ENCODE results near the gene THADA. TPM values are rescaled to one million over a fixed set of nuclear protein-coding genes. Genes with fewer than 3 reads are reported as not detected.

THADA gene
- total RNA-seq, 4 donors from 2014 or later = 49.9 to 90.2 (median 65.2) TPM

- WGBS, 2 donors = 81 to 84% methylated on average over 2 of the region's 2 CpGs
- TF ChIP-seq POLR2A (IDR thresholded peaks at IDR 0.05) = no peak
- TF ChIP-seq, protein P1, sequence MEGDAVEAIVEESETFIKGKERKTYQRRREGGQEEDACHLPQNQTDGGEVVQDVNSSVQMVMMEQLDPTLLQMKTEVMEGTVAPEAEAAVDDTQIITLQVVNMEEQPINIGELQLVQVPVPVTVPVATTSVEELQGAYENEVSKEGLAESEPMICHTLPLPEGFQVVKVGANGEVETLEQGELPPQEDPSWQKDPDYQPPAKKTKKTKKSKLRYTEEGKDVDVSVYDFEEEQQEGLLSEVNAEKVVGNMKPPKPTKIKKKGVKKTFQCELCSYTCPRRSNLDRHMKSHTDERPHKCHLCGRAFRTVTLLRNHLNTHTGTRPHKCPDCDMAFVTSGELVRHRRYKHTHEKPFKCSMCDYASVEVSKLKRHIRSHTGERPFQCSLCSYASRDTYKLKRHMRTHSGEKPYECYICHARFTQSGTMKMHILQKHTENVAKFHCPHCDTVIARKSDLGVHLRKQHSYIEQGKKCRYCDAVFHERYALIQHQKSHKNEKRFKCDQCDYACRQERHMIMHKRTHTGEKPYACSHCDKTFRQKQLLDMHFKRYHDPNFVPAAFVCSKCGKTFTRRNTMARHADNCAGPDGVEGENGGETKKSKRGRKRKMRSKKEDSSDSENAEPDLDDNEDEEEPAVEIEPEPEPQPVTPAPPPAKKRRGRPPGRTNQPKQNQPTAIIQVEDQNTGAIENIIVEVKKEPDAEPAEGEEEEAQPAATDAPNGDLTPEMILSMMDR (IDR thresholded peaks at IDR 0.05) = no peak
These were observed 288.8 kb downstream of the THADA start for GRCh38 chr2:43307046-43307445.

GRCh38 chr2:43306197-43306596, 289.6 kb downstream of the THADA start:
- intact Hi-C loops (cut with DNase I) = no loop called here
- peak overlapping the region; percentile 84 to 91 (median 90) for H3K27ac ChIP-seq
- 98 to 99% methylated on average over 5 of the region's 5 CpGs for WGBS, 2 donors

More at GRCh38 chr2:43307046-43307445, 288.8 kb downstream of the THADA start:
- intact Hi-C loops (cut with DNase I) = no loop called here
- Histone ChIP-seq H3K36me3 (no peaks in the 10 kb centered on the region), H3K27me3 (no peaks in the 10 kb centered on the region), H3K27ac (peak overlapping the region; percentile 84 to 91 (median 90)), H3K9me3 (no peaks in the 10 kb centered on the region), H3K4me1 (peaks cover 42 to 69% of the 10 kb centered on the region in 2 donors), H3K4me3 (replicated peaks in 1 of 3) (no peak overlapping the region)
- no peak for DNase-seq

DNA sequence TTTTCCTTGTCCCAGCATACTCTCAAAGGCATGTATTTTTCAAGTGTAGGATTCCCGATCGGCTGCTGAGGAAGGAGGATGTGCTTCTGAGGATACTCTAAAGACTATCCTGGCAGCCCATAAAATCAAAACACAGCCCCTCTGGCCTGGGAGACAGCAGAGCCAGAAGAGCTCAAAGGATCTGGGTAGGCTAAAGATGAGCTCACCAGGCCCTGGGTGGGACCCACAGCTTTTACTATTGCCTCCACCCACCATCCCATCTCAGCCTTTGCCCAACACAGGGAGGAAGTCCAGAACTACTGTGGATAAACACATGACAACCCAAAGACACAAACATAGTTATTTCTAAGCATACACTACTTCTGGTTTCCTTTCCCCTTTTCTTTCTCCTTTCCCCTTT, 290.3 kb downstream of the THADA start:
- DNase-seq = no peak
- H3K36me3 ChIP-seq = no peaks in the 10 kb centered on the region
- no peaks in the 10 kb centered on the region for H3K9me3 ChIP-seq
- intact Hi-C loops (cut with DNase I) = no loop called here
- TF ChIP-seq, protein P1 (IDR thresholded peaks at IDR 0.05) = no peak
- TF ChIP-seq POLR2A (IDR thresholded peaks at IDR 0.05) = no peak
- WGBS, 2 donors = 63 to 80% methylated on average over 2 of the region's 2 CpGs
- peak overlapping the region; percentile 84 to 91 (median 90) for H3K27ac ChIP-seq
- no peak overlapping the region for H3K4me3 ChIP-seq (replicated peaks in 1 of 3)
- no peaks in the 10 kb centered on the region for H3K27me3 ChIP-seq
- H3K4me1 ChIP-seq = peaks cover 40 to 68% of the 10 kb centered on the region in 2 donors

More at GRCh38 chr2:43306197-43306596, 289.6 kb downstream of the THADA start:
- H3K4me1 ChIP-seq = peaks cover 44 to 70% of the 10 kb centered on the region in 2 donors
- TF ChIP-seq POLR2A (IDR thresholded peaks at IDR 0.05) = no peak
- TF ChIP-seq, protein P1 (IDR thresholded peaks at IDR 0.05) = no peak
- no peak for DNase-seq
- H3K9me3 ChIP-seq = no peaks in the 10 kb centered on the region
- H3K4me3 ChIP-seq (replicated peaks in 1 of 3) = no peak overlapping the region
- no peaks in the 10 kb centered on the region for H3K36me3 ChIP-seq
- no peaks in the 10 kb centered on the region for H3K27me3 ChIP-seq

- TF ChIP-seq, protein P1 (IDR thresholded peaks at IDR 0.05) = no peak
- no peak for TF ChIP-seq POLR2A (IDR thresholded peaks at IDR 0.05)
- no peaks in the 10 kb centered on the region for H3K36me3 ChIP-seq
- no peak overlapping the region for H3K4me3 ChIP-seq (replicated peaks in 1 of 3)
- no peaks in the 10 kb centered on the region for H3K9me3 ChIP-seq
- 3 to 48% methylated on average over 2 of the region's 2 CpGs for WGBS, 2 donors
- intact Hi-C loops (cut with DNase I) = no loop called here
- DNase-seq = no peak
- peak overlapping the region; percentile 84 to 91 (median 90) for H3K27ac ChIP-seq
- H3K27me3 ChIP-seq = no peaks in the 10 kb centered on the region
- H3K4me1 ChIP-seq = peaks cover 45 to 72% of the 10 kb centered on the region in 2 donors
These were observed 290.8 kb downstream of the THADA start for GRCh38 chr2:43305012-43305411.

GRCh38 chr2:43303889-43304288, 291.9 kb downstream of the THADA start:
- Histone ChIP-seq H3K9me3 (no peaks in the 10 kb centered on the region), H3K36me3 (no peaks in the 10 kb centered on the region), H3K27me3 (no peaks in the 10 kb centered on the region), H3K27ac (peak overlapping the region; percentile 84 to 91 (median 90)), H3K4me1 (peaks cover 55 to 83% of the 10 kb centered on the region in 2 donors), H3K4me3 (replicated peaks in 1 of 3) (no peak overlapping the region)
- whole genome bisulfite sequencing, 2 donors = 84 to 91% methylated on average over 3 of the region's 3 CpGs
- no peak for DNase-seq
- TF ChIP-seq, protein P1 (IDR thresholded peaks at IDR 0.05) = no peak
- no peak for TF ChIP-seq POLR2A (IDR thresholded peaks at IDR 0.05)
- intact Hi-C loops (cut with DNase I) = no loop called here

All from thyroid gland (tissue), 4 donors.